Gastroesophageal sphincter (tissue), 3 donors: Measurements from ENCODE around the gene COL4A6.

Experiments
- POLR2A ChIP-seq, 2 donors: fragments of 450-650 bp; IDR thresholded peaks; one replicate each; pipeline ENCODE4 v1.6.1; 2017; ENCODE audit warnings: antibody characterized with exemption in 2 of 2, mild to moderate bottlenecking in 2 of 2, moderate library complexity in 1 of 2
- TF ChIP-seq, protein P1 (sequence below), 4 experiments: fragments of 200-600 bp in 2 of 4; fragments of 450-650 bp in 2 of 4; sonication (generic) in 1 of 4; IDR thresholded peaks; one replicate each; pipeline ENCODE4 v1.5.1; 2017 to 2019; ENCODE audit warnings: antibody characterized with exemption in 4 of 4, mild to moderate bottlenecking in 2 of 4, moderate library complexity in 2 of 4

DNA sequence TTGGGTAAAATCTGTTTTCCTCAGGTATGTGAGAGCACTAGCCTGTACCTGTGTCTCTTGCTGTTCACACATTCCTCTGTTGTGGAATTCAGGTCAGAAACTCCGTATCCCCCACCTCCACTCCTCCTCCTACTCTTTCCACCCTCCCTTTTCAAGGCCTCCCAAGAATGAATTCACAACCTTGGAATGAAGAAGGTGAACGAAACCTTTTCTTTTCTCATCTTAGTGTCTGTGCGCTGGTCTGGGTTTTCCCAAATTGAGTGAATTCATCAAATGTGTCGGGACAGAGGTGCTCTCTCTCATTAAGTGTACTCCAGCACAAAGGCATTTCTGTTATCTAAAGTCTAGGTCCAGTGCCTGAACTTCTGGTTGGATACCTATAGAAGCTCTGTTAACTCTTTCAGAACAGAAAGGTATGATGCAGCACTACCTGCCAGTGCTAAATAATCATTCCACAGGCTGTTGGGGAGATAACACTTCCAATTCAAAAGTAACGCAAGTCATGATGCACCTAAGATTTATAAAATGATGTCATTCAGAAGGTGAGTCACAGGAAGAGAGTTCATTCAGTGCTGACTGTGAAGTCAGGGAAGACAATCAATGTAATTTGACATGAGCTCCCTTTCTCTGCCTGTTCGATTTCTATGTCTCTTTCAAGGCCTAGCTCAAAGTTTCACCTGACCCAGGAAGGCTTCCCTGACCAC lies 41.9 kb downstream of the COL4A6 start:
- TF ChIP-seq, protein P1, sequence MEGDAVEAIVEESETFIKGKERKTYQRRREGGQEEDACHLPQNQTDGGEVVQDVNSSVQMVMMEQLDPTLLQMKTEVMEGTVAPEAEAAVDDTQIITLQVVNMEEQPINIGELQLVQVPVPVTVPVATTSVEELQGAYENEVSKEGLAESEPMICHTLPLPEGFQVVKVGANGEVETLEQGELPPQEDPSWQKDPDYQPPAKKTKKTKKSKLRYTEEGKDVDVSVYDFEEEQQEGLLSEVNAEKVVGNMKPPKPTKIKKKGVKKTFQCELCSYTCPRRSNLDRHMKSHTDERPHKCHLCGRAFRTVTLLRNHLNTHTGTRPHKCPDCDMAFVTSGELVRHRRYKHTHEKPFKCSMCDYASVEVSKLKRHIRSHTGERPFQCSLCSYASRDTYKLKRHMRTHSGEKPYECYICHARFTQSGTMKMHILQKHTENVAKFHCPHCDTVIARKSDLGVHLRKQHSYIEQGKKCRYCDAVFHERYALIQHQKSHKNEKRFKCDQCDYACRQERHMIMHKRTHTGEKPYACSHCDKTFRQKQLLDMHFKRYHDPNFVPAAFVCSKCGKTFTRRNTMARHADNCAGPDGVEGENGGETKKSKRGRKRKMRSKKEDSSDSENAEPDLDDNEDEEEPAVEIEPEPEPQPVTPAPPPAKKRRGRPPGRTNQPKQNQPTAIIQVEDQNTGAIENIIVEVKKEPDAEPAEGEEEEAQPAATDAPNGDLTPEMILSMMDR (IDR thresholded peaks at IDR 0.05) = no peak
- no peak for TF ChIP-seq POLR2A (IDR thresholded peaks at IDR 0.05)
